ENCODE data around the gene MTHFD2.
"Not testable (repeated sequence)": the region's sequence is repeated elsewhere in the genome, so short reads cannot be mapped to it uniquely, and the experiment has no call there.

GRCh38 chr2:74215771-74216170, 17.4 kb downstream of the MTHFD2 start:
- TF ChIP-seq, protein P1, sequence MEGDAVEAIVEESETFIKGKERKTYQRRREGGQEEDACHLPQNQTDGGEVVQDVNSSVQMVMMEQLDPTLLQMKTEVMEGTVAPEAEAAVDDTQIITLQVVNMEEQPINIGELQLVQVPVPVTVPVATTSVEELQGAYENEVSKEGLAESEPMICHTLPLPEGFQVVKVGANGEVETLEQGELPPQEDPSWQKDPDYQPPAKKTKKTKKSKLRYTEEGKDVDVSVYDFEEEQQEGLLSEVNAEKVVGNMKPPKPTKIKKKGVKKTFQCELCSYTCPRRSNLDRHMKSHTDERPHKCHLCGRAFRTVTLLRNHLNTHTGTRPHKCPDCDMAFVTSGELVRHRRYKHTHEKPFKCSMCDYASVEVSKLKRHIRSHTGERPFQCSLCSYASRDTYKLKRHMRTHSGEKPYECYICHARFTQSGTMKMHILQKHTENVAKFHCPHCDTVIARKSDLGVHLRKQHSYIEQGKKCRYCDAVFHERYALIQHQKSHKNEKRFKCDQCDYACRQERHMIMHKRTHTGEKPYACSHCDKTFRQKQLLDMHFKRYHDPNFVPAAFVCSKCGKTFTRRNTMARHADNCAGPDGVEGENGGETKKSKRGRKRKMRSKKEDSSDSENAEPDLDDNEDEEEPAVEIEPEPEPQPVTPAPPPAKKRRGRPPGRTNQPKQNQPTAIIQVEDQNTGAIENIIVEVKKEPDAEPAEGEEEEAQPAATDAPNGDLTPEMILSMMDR (IDR thresholded peaks at IDR 0.05) = not testable (repeated sequence)
- not testable (repeated sequence) for TF ChIP-seq POLR2A (IDR thresholded peaks at IDR 0.05)

Data from body of pancreas (tissue), 4 donors.